ENCODE results near the gene MCTP1. TPM values are rescaled to one million over a fixed set of nuclear protein-coding genes. Genes with fewer than 3 reads are reported as not detected.

The MCTP1 gene
- total and polyA plus RNA-seq, 2 of the 13 experiments (the other 11 are each of a cell fraction or from before 2014, with no cell fraction given): 0.15 to 0.48 TPM

DNA sequence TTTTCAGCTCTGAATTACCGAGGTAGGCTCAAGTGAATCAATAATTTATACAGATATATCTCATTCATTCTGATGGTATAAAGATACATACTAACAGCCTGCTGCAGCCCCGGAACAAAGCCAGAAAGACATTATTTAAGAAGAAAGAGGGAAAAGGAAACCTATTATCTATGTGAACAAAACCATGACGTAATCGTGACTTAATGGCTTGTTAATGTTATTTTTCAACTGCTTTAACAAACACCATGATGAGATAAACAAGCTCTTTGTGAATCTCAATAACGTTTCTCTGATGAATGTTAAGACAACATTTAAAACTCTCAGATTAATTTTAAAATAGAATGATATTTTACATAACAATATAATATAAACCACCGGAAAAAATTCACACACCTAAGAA lies 429.4 kb downstream of the MCTP1 start:
- Histone ChIP-seq H3K79me2 (ENCODE audit: insufficient read depth, low read length) (no peaks in the 10 kb centered on the region), H3K27me3 (ENCODE audit: control insufficient read depth in 1 of 2, insufficient read depth in 2 of 2, low read length in 2 of 2) (no peaks in the 10 kb centered on the region), H3K9me3 (ENCODE audit: low read length) (no peaks in the 10 kb centered on the region), H3K4me1 (ENCODE audit: insufficient read depth, low read length) (no peaks in the 10 kb centered on the region), H3K36me3 (replicated peaks in 1 of 2; ENCODE audit: control insufficient read depth in 1 of 2, insufficient read depth in 2 of 2, low read length in 2 of 2) (no peaks in the 10 kb centered on the region), H3K9ac (ENCODE audit: insufficient read depth, low read depth, low read length) (no peak overlapping the region), H3K4me3 (replicated peaks in 1 of 3; ENCODE audit: insufficient read depth in 1 of 3, low read depth in 2 of 3, low read length in 3 of 3) (no peak overlapping the region), H4K20me1 (ENCODE audit: insufficient read depth, low read length) (no peaks in the 10 kb centered on the region), H3K4me2 (ENCODE audit: low read depth, low read length) (no peak overlapping the region), H2AFZ (ENCODE audit: low read length) (no peak overlapping the region), H3K27ac (ENCODE audit: extremely low read length, insufficient read depth, low read length) (no peak overlapping the region)
- no peak for DNase-seq (ENCODE audit: low spot score)
- POLR2A ChIA-PET: no interaction called here
- in situ Hi-C loops (cut with HindIII; ENCODE audit: extremely low pct_ligation_motif_present, low pct_unique_long_range_greater_than_20kb) (no loop called here), intact Hi-C loops (cut with micrococcal nuclease; ENCODE audit: unreplicated experiment) (no loop called here)
- WGBS (ENCODE audit: low lambda C conversion rate): 33% methylated on average over 6 of the region's 6 CpGs
- TF ChIP-seq ATF7 (IDR thresholded peaks at IDR 0.05) (peak; percentile 78), ATF7 (CRISPR knock-in tag; IDR thresholded peaks at IDR 0.05) (no peak), CREB1 (IDR thresholded peaks at IDR 0.05) (peak; percentile 16; the same call in 1 of the 2 replicates), CREB1 (CRISPR knock-in tag; IDR thresholded peaks at IDR 0.05) (no peak)
- TF ChIP-seq, protein P1, sequence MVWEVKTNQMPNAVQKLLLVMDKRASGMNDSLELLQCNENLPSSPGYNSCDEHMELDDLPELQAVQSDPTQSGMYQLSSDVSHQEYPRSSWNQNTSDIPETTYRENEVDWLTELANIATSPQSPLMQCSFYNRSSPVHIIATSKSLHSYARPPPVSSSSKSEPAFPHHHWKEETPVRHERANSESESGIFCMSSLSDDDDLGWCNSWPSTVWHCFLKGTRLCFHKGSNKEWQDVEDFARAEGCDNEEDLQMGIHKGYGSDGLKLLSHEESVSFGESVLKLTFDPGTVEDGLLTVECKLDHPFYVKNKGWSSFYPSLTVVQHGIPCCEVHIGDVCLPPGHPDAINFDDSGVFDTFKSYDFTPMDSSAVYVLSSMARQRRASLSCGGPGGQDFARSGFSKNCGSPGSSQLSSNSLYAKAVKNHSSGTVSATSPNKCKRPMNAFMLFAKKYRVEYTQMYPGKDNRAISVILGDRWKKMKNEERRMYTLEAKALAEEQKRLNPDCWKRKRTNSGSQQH (CRISPR knock-in tag; IDR thresholded peaks at IDR 0.05; ENCODE audit: low read depth): no peak
- FAIRE-seq: no peak
- no peak for ATAC-seq
- CTCF ChIA-PET (ENCODE audit: low intra/inter-chr PET ratio, low total read pairs): no interaction called here
- no TSS peak for BruUV-seq (replicated peaks)

DNA sequence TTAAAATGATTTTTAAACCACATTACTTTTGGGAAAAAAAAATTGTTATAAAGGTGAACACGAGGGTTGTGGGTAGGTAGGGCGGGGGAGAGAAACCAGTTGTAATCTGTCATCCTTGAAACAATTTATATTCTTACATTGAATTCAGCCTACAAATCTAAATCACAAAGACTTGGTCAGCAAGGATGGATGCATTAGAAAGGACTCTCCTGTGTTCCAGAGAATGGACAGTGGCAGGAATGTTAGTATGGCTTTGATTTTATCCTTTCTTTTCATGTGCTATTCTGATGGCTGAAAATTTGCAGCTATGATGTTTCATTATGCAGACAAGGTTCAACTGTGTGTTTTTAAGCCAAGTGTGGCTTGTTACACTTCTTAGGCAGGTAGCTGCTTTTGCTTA lies 431.8 kb downstream of the MCTP1 start:
- no peaks in the 10 kb centered on the region for H3K27me3 ChIP-seq (ENCODE audit: control insufficient read depth in 1 of 2, insufficient read depth in 2 of 2, low read length in 2 of 2)
- FAIRE-seq: no peak
- no peaks in the 10 kb centered on the region for H3K79me2 ChIP-seq (ENCODE audit: insufficient read depth, low read length)
- no peak overlapping the region for H3K4me3 ChIP-seq (replicated peaks in 1 of 3; ENCODE audit: insufficient read depth in 1 of 3, low read depth in 2 of 3, low read length in 3 of 3)
- no peak overlapping the region for H3K4me2 ChIP-seq (ENCODE audit: low read depth, low read length)
- H3K27ac ChIP-seq (ENCODE audit: extremely low read length, insufficient read depth, low read length): no peak overlapping the region
- no peak overlapping the region for H3K9ac ChIP-seq (ENCODE audit: insufficient read depth, low read depth, low read length)
- no peak overlapping the region for H2AFZ ChIP-seq (ENCODE audit: low read length)
- no peaks in the 10 kb centered on the region for H3K36me3 ChIP-seq (replicated peaks in 1 of 2; ENCODE audit: control insufficient read depth in 1 of 2, insufficient read depth in 2 of 2, low read length in 2 of 2)
- in situ Hi-C loops (cut with HindIII; ENCODE audit: extremely low pct_ligation_motif_present, low pct_unique_long_range_greater_than_20kb) (no loop called here), intact Hi-C loops (cut with micrococcal nuclease; ENCODE audit: unreplicated experiment) (no loop called here)
- no peak for DNase-seq (ENCODE audit: low spot score)
- no TSS peak for BruUV-seq (replicated peaks)
- no peaks in the 10 kb centered on the region for H3K9me3 ChIP-seq (ENCODE audit: low read length)
- ATAC-seq: no peak
- TF ChIP-seq, protein P2, sequence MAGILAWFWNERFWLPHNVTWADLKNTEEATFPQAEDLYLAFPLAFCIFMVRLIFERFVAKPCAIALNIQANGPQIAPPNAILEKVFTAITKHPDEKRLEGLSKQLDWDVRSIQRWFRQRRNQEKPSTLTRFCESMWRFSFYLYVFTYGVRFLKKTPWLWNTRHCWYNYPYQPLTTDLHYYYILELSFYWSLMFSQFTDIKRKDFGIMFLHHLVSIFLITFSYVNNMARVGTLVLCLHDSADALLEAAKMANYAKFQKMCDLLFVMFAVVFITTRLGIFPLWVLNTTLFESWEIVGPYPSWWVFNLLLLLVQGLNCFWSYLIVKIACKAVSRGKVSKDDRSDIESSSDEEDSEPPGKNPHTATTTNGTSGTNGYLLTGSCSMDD (CRISPR knock-in tag; IDR thresholded peaks at IDR 0.05): no peak
- TF ChIP-seq ZNF354B (CRISPR knock-in tag; IDR thresholded peaks at IDR 0.05) (no peak), SMC3 (IDR thresholded peaks at IDR 0.05; ENCODE audit: low read length) (no peak), ZNF614 (CRISPR knock-in tag; IDR thresholded peaks at IDR 0.05; ENCODE audit: borderline replicate concordance) (no peak), DMAP1 (CRISPR knock-in tag; IDR thresholded peaks at IDR 0.05) (no peak)
- TF ChIP-seq, protein P3, sequence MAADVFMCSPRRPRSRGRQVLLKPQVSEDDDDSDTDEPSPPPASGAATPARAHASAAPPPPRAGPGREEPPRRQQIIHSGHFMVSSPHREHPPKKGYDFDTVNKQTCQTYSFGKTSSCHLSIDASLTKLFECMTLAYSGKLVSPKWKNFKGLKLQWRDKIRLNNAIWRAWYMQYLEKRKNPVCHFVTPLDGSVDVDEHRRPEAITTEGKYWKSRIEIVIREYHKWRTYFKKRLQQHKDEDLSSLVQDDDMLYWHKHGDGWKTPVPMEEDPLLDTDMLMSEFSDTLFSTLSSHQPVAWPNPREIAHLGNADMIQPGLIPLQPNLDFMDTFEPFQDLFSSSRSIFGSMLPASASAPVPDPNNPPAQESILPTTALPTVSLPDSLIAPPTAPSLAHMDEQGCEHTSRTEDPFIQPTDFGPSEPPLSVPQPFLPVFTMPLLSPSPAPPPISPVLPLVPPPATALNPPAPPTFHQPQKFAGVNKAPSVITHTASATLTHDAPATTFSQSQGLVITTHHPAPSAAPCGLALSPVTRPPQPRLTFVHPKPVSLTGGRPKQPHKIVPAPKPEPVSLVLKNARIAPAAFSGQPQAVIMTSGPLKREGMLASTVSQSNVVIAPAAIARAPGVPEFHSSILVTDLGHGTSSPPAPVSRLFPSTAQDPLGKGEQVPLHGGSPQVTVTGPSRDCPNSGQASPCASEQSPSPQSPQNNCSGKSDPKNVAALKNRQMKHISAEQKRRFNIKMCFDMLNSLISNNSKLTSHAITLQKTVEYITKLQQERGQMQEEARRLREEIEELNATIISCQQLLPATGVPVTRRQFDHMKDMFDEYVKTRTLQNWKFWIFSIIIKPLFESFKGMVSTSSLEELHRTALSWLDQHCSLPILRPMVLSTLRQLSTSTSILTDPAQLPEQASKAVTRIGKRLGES (CRISPR knock-in tag; IDR thresholded peaks at IDR 0.05; ENCODE audit: borderline replicate concordance): no peak
- no peaks in the 10 kb centered on the region for H3K4me1 ChIP-seq (ENCODE audit: insufficient read depth, low read length)
- POLR2A ChIA-PET: no interaction called here
- CTCF ChIA-PET (ENCODE audit: low intra/inter-chr PET ratio, low total read pairs): no interaction called here
- H4K20me1 ChIP-seq (ENCODE audit: insufficient read depth, low read length): no peaks in the 10 kb centered on the region
- 33% methylated on average over 2 of the region's 2 CpGs for WGBS (ENCODE audit: low lambda C conversion rate)
